Measurements from ENCODE around the gene COL23A1.

The COL23A1 gene

DNA sequence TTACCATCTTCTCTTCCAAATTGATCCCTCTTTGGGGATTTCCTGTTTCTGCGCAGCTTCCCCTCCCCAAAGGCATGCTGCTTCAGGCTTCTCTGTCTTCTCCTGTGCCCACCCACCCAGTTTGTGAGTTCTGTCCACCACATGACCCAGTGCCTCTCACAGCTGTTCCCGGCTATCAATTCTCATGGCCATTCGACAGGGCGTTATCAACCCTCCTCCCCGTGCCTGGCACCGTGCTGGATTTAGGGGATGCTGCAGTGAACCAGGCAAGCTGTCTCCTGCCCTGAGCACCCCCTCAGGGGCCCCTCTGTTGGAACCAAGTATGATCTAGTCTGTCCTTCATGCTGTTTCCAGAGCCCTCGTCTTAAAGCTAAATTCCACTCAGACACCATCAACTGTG is 38.7 kb downstream of the COL23A1 start:
- no peak for DNase-seq

DNA sequence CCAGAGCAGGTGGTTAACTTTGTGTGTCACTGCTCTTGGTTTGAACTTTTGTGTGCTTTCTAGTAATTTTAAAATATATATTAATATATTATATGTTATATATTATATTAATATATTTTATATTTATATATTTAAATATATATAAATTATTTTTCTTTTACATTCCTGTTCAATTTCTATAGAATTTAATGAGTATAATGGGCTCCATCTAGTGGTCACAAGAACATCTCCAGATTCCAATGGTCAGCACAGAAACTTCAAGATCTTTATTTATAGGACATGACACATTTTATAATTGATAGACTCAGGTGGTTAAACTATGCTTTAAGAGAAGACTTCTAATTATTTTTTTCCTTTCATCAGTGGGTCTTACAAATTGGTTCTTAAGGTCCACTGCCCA is 39.1 kb downstream of the COL23A1 start:
- DNase-seq, result peak; percentile 34

DNA sequence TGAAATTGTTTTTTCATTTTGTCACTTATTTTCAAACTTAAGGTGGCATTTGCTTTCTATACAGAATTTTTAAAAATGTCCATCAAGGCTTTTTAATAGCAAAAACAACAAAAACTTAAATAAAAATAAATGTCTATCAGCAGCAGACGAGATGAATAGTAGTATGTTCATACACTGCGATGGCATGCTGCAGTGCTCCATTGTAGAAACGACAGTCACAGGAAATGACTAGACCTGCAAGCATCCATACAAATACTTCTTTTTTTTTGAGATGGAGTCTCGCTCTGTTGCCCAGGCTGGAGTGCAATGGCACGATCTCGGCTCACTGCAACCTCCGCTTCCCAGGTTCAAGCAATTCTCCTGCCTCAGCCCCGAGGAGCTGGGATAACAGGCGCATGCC is 41.4 kb downstream of the COL23A1 start:
- DNase-seq, result no peak

DNA sequence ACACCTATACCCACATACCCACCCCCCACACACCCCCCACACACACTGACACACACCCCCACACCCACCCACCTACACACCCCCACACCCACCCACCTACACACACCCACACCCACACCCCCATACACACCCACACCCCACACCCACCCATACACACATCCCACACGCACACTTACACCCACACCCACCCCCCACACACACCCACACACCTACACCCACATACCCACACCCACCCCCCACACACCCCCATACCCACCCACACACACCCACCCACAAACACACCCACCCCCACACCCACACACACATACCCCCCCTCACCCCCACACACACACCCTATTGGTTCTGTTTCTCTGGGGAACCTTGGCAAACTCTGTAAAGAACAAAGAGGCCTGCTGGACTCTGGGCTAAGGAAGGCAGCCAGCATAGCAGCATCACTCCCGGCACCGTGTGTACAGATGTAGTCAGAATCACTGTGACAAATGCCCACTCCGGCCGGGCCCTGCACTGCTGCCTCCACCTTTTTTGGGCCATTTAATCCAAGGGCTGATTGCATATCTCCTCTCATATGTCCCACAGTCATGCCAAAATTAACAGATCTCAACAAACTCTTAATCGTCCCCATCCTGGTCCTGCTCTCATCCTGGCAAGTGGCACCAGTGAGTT is 42.3 kb downstream of the COL23A1 start:
- no peak for DNase-seq

DNA sequence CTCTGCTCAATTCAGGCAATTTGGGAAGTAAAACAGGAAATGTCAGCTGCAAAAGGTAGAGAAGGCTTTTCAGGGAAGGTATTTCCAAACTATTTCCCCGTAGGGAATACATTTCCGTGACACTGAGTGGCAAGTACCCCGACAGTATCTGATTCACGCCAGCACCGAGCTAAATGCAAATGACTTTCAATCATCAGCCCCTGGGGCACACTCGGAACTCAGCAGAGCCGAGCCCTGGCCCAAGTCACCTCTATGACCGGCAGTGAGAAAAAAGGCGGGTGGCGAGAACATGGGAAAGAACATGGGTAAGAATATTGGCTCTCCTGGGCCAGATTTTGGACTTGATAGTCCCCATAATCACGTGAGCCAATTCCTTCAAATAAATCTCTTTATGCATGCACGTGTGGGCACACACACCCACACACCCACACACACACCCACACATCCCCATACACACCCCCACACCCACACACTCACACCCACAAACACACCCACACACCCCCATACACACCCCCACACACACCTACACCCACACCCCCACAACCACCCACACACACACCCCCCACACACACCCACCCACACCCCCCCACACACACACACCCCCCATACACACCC is 43.0 kb downstream of the COL23A1 start:
- DNase-seq, result no peak

DNA sequence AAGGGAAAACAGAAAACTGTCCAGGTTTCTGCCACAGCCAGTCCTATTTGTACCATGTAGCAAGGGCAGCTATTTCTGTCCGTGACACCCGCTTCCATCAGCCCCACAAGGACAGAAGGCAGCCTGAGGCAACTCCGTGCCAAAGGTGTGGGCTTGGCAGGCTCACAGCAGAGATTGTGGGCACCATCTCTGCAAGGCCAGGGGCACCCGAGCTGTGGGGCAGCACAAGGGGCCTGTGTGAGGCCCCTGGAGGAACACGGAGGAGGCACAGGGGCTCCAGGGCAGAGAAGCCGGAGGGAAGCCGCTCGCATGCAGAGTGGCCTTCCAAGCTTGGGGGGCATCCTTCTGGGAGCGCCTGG is 43.5 kb downstream of the COL23A1 start:
- DNase-seq, result no peak

DNA sequence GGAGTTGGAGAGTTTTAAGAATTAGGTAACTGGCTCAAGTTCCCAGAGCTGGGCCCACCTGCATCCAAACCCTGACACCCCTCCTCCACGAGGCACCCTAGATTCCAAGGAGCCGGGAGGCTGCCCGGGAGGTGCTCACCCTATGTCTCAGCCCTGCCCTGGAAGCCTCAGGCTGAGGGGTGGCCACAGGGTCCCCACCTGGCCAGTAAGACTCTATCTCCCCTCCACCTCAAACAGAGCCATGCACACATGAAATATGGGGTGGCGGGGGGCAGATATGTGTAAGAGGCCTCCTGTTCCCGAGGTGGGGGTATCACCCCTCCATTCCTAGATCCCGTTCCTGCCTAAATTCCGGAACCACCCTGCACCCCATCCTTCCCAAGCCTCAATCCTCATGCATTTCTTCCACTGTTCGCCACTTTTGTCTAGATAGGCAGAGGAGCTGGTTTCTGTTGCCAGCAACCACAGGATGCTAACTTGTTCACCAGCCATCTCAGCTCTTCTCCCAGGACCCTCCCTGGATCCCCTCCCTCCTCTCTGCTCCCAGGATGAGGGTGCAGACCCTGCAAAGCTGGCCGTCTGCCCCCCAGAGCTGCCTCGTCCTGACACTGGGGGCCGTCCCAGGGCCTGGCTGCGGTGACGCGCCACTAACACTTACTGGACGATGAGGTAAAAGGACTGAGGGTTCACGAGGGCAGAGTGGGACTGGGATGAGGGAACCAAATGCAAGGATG is 44.1 kb downstream of the COL23A1 start:
- DNase-seq, result no peak

DNA sequence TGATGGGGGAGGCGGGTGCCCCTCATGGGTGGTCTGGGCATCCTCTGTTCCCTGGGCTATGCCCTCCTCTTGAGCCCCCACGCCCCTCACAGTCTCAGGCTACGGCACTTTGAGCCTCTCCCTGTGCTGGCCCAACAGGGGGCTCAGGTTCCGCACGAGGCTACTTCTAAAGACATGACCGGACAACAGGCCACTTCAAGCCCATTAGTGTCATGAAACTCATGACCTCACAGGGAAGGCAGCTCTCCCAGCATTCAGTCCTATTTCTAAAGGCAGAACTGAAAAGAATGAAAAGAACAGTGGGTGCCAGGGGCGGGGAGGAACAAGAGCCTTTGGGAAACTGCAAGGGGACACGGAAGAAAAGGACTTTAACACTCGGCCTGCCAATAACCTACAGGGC is 45.0 kb downstream of the COL23A1 start:
- peak; percentile 14 for DNase-seq

DNA sequence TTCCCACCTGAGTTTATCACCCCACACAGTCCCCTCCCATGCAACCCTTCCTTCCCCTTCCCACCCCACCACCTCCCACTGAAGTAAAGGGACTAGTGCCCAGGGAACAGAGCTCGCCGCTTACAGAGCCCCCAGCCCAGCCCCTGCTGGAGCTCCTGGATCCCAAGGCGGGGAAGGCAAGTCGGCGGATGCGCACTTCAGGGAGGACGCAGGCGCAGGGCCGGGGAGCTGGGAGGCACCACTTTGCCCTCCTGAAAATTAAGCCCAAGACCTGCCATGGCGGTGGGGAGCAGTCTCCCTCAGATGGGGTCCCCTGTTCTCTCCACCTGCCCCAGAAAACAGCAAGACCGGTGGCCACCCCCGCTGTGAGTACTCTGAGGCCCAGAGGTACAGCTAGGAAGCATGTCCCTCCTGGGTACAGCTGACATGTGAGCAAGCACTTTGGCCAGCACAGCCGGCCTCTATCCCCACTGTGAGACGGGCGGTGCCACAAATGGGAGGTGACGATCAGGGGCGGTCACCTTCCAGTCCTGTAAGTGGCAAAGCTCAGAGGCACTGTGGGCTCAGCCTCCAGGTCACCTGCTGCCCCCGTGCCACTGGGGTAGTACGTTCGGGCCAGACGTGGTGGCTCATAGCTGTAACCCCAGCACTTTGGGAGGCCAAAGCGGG is 45.9 kb downstream of the COL23A1 start:
- no peak for DNase-seq

DNA sequence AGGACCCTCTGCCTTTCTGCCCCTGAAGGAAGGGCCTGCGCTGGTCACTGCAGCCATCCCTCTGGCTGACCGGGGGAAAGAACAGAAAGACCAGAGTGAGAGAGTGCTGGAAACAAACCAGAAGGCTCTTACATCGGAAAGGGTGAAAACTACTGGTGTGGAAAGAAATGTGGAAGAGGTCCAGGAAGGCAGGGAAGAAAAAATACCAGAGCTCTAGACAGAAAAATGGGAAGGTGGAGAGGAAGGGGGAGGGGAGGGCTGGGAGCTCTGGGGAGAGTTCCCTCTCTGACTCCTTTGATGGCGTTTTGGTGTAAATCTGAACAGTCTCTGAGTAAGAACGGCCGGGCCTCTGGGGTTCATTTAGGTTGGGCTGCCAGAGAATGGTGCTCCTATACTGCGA is 47.7 kb downstream of the COL23A1 start:
- no peak for DNase-seq

DNA sequence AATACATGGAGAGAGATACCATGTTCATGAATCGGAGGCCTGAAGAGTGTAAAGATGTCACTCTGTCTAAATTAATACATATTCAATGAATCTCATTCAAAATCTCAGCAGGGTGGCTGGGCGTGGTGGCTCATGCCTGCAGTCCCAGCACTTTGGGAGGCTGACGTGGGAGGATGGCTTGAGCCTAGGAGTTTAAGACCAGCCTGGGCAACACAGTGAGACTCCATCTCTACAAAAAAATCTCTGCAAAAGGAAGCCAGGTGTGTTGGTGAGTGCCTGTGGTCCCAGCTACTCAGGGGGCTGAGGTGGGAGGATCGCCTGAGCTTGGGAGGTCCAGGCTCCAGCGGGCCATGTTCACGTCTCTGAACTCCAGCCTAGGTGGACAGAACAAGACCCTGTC is 49.7 kb downstream of the COL23A1 start:
- DNase-seq, result no peak

DNA sequence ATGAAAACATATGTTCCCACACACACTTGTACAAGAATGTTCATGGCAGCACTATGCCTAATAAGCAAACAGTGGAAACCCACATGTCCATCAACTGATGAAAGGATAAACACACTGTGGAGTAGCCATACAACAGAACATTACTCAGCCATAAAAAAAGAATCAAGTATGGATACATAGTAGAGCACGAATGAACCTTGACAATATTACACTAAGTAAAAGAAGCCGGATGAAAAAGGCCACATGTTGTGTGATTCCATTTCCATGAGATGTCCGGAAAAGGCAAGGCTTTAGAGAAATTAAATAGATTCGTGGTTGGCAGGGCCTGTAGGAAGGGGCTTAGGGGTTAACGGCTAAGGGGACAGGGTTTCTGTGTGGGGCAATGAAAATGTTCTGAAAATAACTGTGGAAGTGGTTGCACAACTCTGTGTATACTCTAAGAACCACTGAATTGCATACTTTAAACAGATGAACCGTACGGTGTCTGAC is 51.4 kb downstream of the COL23A1 start:
- no peak for DNase-seq

DNA sequence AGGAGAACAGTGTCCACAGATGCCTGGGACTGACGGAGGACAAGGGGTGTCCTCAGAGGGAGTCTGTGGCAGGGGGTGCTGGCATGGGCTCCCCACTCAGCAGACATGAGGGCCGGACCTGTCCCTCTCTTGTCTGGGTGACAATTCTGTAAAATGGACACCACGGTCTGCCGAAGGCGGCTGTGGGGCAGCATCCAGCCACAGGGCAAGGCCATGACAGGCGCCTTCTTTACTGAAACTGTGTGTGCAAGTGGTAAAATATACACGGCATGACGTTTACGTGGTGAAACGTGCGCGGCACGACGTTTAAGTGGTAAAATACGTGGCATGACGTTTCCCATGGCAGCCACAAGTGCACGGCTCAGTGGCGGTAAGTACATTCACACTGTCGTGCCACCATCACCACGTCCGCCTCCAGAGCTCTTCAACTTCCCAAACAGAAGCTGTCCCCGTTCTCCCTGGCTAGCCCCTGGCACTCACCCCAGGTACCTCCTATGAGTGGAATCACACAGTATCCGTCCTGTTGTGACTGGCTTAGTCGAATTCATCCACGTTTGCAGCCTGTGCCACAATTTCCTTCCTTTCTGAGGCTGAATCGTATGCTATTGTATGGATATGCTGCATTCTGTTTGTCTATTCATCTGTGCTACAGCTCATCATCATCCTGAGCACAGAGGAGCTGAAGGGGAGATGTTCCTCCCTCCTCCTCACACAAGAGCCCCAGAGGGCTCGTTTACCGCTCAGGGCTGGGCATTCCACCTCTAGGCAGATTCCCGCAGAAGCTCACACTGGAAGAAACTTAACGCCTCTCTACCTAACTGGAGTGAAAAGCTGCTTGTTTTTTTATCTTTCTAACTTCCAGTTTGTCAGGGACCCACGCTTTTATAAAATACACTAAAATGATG is 52.5 kb downstream of the COL23A1 start:
- DNase-seq, result no peak

DNA sequence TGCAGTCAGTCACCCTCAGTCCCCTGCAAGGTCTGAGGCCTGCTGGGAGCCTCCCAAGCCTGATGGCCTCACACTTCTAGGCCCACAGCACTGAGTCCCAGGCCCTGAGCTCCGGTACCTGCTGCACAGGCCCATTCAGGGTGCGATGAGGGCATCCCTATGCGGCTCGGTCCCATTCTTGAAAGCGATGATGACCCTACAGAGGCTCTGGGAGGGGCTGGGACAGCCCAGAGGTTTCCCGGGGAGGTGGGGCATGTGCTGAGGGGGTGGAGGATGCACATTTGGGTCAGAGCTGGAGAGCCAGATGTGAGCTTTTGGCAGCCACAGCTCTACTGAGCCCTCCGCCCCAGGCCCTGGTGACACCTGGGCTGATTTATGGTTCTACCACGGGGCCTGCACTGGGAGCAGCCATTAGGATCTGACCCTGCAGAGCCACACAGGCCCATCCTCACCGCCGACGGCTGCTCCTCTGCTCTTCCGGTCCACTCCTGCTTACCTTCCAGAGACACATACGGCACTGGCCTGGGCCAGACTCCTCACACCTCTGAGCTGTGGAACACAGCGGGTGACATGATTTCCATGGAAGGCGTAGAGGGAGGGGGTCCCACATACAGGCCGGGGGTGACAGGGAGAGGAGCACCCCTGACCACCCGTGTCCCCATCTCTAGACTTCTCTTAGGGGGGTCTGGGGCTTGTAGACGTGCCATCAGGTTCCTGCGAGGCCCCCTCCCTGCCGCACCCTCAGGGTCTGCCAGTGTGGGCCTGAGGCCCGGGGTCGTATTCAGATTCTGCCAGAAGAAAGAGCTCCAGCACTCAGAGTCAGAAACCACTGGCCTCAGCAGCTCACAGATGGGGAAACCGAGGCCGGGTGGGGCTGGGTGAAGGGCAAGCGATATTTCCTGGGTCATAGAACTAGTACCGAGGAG is 53.4 kb downstream of the COL23A1 start:
- DNase-seq, result no peak

DNA sequence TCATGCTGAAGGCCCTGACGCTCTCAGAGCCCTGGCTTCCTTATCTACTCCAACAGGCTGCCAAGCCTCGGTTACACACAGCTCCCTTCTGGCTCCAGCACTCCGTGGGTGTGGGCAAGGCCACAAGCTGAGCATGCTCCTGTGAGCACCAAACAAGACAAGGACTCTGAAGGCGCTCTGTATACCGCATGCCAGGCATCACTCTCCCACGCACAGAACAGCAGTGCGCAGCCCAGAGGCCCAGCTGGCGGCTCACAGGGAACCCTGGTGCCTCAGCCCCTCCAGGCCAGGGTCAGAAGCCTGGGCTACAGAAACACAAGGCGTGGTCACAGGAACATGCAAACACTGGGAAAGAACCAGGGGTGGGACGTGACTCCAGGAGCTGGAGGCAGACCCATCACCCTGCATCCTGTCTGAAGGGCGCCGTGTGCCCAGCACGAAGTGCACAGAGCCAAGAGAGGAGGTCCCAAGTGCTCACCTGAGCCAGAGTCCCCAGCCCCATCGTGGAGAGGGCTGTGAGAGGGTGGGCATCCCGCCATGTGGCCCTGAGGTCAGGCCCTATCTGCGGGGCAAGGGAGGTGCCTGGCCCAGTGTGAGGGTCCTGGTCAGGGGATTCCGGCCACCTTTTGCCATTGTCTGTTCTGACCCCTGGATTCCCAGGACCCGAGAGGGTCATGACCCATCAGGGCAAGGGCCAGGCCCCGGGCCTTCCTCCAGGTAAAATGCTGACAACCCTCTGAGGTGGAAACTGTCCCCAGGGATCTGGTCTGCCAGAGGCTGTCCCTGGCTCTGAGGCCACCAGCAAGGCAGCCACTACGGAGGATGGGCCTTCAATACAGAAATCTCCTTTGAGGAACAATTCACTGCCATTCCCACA is 54.7 kb downstream of the COL23A1 start:
- no peak for DNase-seq

DNA sequence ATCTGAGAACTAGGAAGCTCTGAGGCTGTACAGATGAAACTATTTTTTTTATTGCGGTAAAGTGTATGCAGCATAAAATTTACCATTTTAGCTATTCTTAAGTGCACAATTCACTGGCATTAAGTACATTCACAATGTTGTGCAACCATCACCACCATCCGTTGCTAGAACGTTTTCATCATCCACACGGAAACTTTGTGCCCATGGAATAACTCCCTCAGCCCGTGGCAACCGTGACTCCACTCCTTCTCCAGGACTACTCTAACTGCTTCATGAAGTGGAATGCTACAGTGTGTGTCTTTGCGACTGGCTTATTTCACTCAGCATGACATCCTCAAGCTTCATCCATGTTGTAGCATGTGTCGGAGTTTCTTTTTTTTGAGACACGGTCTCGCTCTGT is 57.1 kb downstream of the COL23A1 start:
- DNase-seq, result no peak

DNA sequence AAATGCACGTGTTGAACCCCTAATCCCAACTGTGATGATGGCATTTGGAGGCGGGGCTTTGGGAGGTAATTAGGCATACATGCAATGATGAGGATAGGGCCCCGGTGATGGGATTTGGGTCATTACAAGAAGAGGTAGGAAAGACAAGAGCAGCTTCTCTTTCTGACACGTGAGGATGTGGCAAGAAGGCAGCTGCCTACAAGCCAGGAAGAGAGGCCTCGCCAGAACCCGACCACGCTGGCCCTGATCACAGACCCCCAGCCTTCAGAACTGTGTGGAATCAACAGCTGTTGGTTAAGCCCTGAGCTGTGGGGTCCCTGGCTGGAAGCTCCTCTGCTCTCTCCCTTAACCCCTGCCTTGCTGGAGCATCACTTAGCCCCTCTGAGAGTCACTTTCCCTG is 57.5 kb downstream of the COL23A1 start:
- no peak for DNase-seq

DNA sequence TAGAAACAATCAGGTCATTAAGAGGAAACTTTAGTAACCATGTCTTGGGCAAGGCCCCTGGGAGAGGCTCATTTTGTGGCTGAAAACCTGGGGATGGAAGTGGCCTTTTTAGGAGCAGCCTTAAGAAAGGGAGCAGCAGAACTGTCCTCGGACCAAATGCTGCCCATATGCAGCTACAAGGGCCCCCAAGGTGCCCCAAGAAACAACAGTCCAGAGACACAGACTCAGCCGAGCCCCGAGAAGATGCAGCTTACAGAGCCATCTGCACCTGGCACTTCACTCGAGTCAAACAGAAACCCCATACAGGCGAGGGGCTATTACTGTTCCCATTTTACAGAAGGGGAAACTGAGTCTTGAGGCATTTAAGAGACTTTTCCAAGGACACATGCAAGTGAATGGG is 58.0 kb downstream of the COL23A1 start:
- no peak for DNase-seq

DNA sequence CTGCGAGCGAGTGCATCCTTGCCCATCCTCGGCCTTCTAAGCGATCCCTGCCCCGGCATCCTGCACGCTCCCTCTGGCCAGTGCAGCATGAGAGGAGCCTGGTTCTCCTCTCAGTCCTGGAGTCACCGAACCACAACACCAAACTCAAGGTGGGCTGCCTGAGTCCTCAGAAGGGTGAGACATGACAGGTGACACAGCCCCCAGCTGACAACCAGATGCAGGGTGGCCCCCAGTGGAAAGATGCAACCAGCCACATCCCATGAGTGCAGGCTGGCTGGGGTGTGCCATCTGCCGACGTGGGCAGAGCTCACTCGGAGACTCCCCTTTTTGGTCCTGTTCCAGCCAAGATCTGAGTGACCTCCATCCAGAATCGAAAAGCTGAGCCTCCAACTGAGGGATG is 58.4 kb downstream of the COL23A1 start:
- no peak for DNase-seq

DNA sequence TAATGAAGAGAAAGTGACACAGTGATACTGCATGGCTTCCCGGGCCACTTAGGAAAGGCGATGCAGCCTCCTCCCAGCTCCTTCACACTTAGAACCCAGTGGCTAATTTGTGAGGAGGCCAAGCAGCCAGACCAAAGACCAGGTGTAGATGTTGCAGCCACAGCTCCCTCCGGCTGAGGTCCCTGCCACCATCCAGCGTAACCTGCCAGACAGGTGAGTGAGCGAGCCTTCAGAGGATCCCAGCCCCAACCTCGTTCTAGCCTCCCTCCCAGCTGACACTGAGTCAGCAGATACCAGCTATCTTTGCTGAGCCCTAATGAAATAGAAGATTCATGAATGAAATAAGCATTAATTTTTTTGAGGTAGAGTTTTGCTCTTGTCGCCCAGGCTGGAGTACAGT is 59.7 kb downstream of the COL23A1 start:
- no peak for DNase-seq

DNA sequence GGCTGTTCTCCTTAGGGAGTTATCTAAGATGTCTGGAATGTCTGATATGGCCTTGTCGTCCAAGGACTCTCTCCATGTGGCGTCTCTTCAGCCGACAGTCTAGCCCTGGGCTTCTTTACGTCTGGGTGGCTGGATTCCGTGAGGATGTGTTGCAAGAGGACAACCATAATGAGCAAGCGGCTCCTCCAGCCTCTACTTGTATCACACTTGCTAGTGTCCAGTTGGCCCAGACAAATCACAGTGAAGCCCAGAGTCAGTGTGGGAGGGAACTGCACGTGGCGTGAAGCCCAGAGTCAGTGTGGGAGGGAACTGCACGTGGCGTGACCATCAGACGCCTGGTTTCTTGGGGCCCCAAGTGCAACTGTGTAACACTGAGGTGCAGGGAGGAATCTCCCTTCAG is 61.1 kb downstream of the COL23A1 start:
- DNase-seq, result no peak

Data from NCI-H345 (cell line).